Measurements from ENCODE around the gene NUP37.
"Not testable (repeated sequence)": the region's sequence is repeated elsewhere in the genome, so short reads cannot be mapped to it uniquely, and the experiment has no call there.

DNA sequence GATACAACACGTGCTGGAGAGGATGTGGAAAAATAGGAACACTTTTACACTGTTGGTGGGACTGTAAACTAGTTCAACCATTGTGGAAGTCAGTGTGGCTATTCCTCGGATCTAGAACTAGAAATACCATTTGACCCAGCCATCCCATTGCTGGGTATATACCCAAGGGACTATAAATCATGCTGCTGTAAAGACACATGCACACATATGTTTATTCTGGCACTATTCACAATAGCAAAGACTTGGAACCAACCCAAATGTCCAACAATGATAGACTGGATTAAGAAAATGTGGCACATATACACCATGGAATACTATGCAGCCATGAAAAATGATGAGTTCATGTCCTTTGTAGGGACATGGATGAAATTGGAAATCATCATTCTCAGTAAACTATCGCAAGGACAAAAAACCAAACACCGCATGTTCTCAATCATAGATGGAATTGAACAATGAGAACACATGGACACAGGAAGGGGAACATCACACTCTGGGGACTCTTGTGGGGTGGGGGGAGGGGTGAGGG, 27.2 kb upstream of the NUP37 start:
- not testable (repeated sequence) for TF ChIP-seq POLR2A, EP300 (IDR thresholded peaks at IDR 0.05)
- TF ChIP-seq, protein P1, sequence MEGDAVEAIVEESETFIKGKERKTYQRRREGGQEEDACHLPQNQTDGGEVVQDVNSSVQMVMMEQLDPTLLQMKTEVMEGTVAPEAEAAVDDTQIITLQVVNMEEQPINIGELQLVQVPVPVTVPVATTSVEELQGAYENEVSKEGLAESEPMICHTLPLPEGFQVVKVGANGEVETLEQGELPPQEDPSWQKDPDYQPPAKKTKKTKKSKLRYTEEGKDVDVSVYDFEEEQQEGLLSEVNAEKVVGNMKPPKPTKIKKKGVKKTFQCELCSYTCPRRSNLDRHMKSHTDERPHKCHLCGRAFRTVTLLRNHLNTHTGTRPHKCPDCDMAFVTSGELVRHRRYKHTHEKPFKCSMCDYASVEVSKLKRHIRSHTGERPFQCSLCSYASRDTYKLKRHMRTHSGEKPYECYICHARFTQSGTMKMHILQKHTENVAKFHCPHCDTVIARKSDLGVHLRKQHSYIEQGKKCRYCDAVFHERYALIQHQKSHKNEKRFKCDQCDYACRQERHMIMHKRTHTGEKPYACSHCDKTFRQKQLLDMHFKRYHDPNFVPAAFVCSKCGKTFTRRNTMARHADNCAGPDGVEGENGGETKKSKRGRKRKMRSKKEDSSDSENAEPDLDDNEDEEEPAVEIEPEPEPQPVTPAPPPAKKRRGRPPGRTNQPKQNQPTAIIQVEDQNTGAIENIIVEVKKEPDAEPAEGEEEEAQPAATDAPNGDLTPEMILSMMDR (IDR thresholded peaks at IDR 0.05): not testable (repeated sequence)

Data from tibial nerve (tissue), 4 donors.